Stomach (tissue), 4 donors: ENCODE results near the gene RAB7B.

ENCODE experiments used
- EP300 ChIP-seq: sonication (generic); formaldehyde crosslinking; IDR thresholded peaks from one replicate; pipeline ENCODE4 v1.6.1; 2017; ENCODE audit warnings: antibody characterized with exemption
- POLR2A ChIP-seq, 4 donors: fragments of 450-650 bp; IDR thresholded peaks; one replicate each; pipeline ENCODE4 v1.6.1; 2016; ENCODE audit warnings: antibody characterized with exemption in 4 of 4, control low read depth in 2 of 4, mild to moderate bottlenecking in 1 of 4, moderate library complexity in 1 of 4
- POLR2AphosphoS5 ChIP-seq, 3 donors: sonication (generic); formaldehyde crosslinking; IDR thresholded peaks; one replicate each; pipeline ENCODE4 v1.6.1; 2016; ENCODE audit warnings: antibody characterized with exemption in 3 of 3
- TF ChIP-seq, protein P1 (sequence below), 7 experiments: fragments of 450-650 bp in 4 of 7; fragments of 200-600 bp in 3 of 7; sonication (generic) in 3 of 7; IDR thresholded peaks; one replicate each; pipeline ENCODE4 v1.5.1; 2016 to 2019; ENCODE audit warnings: antibody characterized with exemption in 7 of 7, control low read depth in 2 of 7, mild to moderate bottlenecking in 1 of 7

DNA sequence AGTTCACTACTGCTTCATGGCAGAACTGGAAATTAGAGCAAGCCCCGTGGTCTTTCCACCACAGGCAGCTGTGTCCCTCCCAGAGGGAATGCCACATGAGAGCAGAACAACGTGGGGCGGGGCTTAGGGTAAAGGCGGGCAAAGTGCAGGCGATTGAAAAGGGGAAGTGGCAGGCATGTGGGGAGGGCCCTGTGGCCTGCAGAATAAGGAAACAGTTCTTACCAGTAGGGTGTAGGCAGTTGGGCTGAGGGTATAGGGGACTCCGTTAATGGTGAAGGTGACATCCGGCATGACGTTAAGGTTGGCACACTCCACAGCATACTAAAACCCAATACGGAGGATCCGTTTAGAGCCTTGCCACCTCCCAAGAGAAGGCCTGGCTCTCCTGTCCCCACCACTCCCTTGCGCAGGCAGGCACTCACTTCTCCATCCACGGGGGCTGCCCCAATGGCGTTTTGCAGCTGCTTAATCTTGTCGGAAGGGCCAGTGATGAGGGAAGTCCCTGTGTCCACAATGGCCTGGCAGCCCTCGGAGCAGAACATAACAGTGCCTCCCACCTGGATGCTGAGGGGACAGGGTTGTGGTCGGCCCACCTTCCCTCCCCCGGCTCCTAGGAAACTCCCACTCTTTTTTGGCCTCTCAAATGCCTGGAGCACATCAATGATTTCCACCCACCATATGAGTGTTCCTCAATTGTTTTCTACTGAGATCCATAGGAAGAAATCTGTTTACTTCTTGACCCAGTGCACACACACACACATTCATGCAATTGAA is 9.1 kb upstream of the RAB7B start:
- TF ChIP-seq, protein P1, sequence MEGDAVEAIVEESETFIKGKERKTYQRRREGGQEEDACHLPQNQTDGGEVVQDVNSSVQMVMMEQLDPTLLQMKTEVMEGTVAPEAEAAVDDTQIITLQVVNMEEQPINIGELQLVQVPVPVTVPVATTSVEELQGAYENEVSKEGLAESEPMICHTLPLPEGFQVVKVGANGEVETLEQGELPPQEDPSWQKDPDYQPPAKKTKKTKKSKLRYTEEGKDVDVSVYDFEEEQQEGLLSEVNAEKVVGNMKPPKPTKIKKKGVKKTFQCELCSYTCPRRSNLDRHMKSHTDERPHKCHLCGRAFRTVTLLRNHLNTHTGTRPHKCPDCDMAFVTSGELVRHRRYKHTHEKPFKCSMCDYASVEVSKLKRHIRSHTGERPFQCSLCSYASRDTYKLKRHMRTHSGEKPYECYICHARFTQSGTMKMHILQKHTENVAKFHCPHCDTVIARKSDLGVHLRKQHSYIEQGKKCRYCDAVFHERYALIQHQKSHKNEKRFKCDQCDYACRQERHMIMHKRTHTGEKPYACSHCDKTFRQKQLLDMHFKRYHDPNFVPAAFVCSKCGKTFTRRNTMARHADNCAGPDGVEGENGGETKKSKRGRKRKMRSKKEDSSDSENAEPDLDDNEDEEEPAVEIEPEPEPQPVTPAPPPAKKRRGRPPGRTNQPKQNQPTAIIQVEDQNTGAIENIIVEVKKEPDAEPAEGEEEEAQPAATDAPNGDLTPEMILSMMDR (IDR thresholded peaks at IDR 0.05), result no peak
- TF ChIP-seq EP300, result no peak
- peak in 2 of 3 donors; percentile 20 to 65 for TF ChIP-seq POLR2AphosphoS5 (IDR thresholded peaks at IDR 0.05)
- TF ChIP-seq POLR2A (IDR thresholded peaks at IDR 0.05), result no peak
